Measurements from ENCODE around the gene AP3D1. TPM values are rescaled to one million over a fixed set of nuclear protein-coding genes. Genes with fewer than 3 reads are reported as not detected.
"Not testable (repeated sequence)": the region's sequence is repeated elsewhere in the genome, so short reads cannot be mapped to it uniquely, and the experiment has no call there.

AP3D1 gene
- total RNA-seq, 2 experiments from 2014 or later, result 60.5 to 64.2 TPM

GRCh38 chr19:2096034-2096479, 55.3 kb downstream of the AP3D1 start, which contains the start of gene MOB3A:
Gene MOB3A, minus strand, starts transcription at chr19:2096326. Its CDS starts 17,766 bp downstream, at chr19:2078560.
- intact Hi-C loops (cut with micrococcal nuclease), result loop anchor here (1.0 to 10.0 kb wide), 12 partner anchors 11 to 519 kb away; partner anchors contain the start of genes AP3D1, KLF16, PLEKHJ1 and SF3A2
- H3K4me1 Mint-ChIP-seq (ENCODE audit: low read depth), result peaks cover 38% of the 10 kb centered on the region
- peaks cover 5% of the 10 kb centered on the region for H3K36me3 Mint-ChIP-seq (ENCODE audit: low read depth)
- peak within 1 kb of the TSS; percentile 92 for H3K27ac Mint-ChIP-seq
- peak within 1 kb of the TSS; percentile 94 for H3K4me3 Mint-ChIP-seq
- H3K27me3 Mint-ChIP-seq (ENCODE audit: low read depth), result no peaks in the 10 kb centered on the region
- H3K9me3 Mint-ChIP-seq, result no peaks in the 10 kb centered on the region
- CTCF ChIA-PET, result interaction anchor here (0.7 to 2.1 kb wide), 3 partner anchors 14 to 56 kb away, joined by 3 to 7 read pairs (median 3); partner anchors contain the start of gene AP3D1
- peak; percentile 84 for DNase-seq

GRCh38 chr19:2091926-2092525, 59.3 kb downstream of the AP3D1 start:
- not testable (repeated sequence) for H3K27ac Mint-ChIP-seq; H3K27me3 Mint-ChIP-seq (ENCODE audit: low read depth); H3K9me3 Mint-ChIP-seq; H3K36me3 Mint-ChIP-seq (ENCODE audit: low read depth); DNase-seq; H3K4me3 Mint-ChIP-seq
- intact Hi-C loops (cut with micrococcal nuclease), result loop anchor here (10.0 kb wide), 1 partner anchor 523 kb away; no protein-coding TSS in a partner anchor
- H3K4me1 Mint-ChIP-seq (ENCODE audit: low read depth), result peaks cover 67% of the 10 kb centered on the region
- CTCF ChIA-PET, result interaction anchor here (0.7 to 1.5 kb wide), 2 partner anchors 8 to 97 kb away, joined by 4 to 8 read pairs; no protein-coding TSS in a partner anchor

DNA sequence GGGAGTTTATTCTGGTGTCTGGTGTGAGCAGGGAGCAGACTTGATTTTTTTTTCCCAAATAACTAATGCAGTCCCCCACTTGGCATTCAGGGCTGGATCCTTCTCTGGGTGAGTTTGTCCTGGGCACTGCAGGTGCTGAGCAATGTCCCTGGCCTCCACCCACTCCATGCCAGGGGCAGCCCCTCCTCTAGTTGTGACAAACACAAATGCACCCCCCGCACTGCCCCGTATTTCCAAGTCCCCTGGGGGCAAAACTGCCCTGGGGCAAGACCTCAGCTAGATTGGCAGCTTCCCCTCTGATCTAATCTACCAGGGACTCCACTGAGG, 61.7 kb downstream of the AP3D1 start:
- intact Hi-C loops (cut with micrococcal nuclease), result loop anchor here (10.0 kb wide), 1 partner anchor 525 kb away; no protein-coding TSS in a partner anchor
- DNase-seq, result no peak
- peak overlapping the region; percentile 85 for H3K27ac Mint-ChIP-seq
- peaks cover 73% of the 10 kb centered on the region for H3K4me1 Mint-ChIP-seq (ENCODE audit: low read depth)
- CTCF ChIA-PET, result no interaction called here
- H3K27me3 Mint-ChIP-seq (ENCODE audit: low read depth), result no peaks in the 10 kb centered on the region
- peak overlapping the region; percentile 43 for H3K4me3 Mint-ChIP-seq
- H3K9me3 Mint-ChIP-seq, result no peaks in the 10 kb centered on the region
- peaks cover 11% of the 10 kb centered on the region for H3K36me3 Mint-ChIP-seq (ENCODE audit: low read depth)

DNA sequence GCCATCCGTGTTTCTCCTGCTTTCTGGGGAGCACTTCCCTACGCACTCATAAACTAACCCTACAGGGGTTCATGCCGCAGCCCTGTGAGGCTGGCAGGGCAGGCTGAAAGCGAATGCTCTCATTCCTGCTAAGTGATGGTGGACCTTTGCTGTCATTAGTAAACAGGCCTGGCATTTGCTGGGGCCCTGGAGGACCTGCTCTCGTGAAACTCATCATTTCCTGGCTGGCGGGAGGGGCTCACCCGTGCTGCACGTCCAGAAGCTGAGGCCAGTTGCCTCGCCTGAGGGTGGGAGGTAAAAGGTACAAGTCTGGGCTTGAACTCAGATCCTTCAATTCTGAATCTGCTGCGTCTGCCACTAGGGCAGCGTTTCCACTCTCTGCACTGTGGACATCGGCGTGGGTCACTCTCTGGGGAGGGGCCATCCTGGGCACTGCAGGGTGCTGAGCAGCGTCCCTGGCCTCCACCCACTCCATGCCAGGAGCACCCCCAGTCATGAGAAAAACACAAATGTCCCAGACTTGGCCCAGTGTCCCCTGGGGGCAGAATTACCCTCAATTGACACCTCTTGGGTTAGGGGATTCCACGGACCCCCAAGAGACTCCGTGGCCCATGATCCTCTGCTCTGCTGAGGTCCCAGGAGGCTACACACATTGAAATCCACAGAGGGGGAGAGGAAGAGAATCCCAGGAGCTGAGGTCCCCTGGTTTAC, 62.2 kb downstream of the AP3D1 start:
- DNase-seq, result no peak
- no peaks in the 10 kb centered on the region for H3K9me3 Mint-ChIP-seq
- H3K4me3 Mint-ChIP-seq, result no peak overlapping the region
- peak overlapping the region; percentile 85 for H3K27ac Mint-ChIP-seq
- intact Hi-C loops (cut with micrococcal nuclease), result no loop called here
- no peaks in the 10 kb centered on the region for H3K27me3 Mint-ChIP-seq (ENCODE audit: low read depth)
- H3K4me1 Mint-ChIP-seq (ENCODE audit: low read depth), result peaks cover 68% of the 10 kb centered on the region
- H3K36me3 Mint-ChIP-seq (ENCODE audit: low read depth), result peaks cover 14% of the 10 kb centered on the region
- CTCF ChIA-PET, result no interaction called here

GRCh38 chr19:2087621-2088100, 63.7 kb downstream of the AP3D1 start:
- no peaks in the 10 kb centered on the region for H3K9me3 Mint-ChIP-seq
- H3K27ac Mint-ChIP-seq, result peak overlapping the region; percentile 78
- H3K36me3 Mint-ChIP-seq (ENCODE audit: low read depth), result peaks cover 28% of the 10 kb centered on the region
- DNase-seq, result no peak
- intact Hi-C loops (cut with micrococcal nuclease), result no loop called here
- CTCF ChIA-PET, result interaction anchor here (1.2 kb wide), 1 partner anchor 44 kb away, joined by 3 read pairs; no protein-coding TSS in a partner anchor
- H3K27me3 Mint-ChIP-seq (ENCODE audit: low read depth), result no peaks in the 10 kb centered on the region
- no peak overlapping the region for H3K4me3 Mint-ChIP-seq
- peaks cover 57% of the 10 kb centered on the region for H3K4me1 Mint-ChIP-seq (ENCODE audit: low read depth)

DNA sequence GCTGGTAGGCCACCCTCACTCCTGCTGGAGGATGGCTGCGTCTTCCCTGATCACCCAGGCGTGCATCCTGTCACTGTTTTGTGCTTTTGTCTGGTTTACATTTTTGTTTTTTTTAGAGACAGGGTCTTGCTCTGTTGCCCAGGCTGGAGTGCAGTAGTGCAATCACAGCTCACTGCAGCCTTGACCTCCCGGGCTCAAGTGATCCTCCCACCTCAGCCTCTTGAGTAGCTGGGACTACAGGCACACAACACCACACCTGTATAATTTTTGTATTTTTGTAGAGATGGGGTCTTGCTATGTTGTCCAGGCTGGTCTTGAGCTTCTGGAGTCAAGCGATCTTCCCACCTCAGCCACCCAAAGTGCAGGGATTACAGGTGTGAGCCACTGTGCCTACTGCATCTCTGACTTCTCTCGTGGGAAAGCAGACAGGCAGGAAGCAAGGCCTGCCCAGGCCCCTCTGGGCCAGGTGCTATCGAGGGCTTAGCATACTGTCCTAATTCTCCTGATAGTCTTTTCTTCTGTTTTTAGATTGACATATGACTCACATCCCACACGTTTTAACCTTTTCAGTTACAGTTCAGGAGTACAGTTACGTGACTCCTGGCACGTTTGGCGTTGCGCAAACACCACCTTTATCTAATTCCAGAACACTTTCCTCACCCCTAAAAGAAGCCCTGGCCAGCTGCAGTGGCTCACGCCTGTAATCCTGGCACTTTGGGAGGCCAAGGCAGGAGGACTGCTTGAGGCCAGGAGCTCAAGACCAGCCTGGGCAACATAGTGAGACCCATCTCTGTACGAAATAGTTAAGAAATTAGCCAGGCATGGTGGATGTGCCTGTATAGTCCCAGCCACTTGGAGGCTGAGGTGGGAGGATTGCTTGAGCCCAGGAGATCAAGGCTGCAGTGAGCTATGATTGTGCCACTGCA, 64.4 kb downstream of the AP3D1 start:
- intact Hi-C loops (cut with micrococcal nuclease); H3K9me3 Mint-ChIP-seq; H3K27me3 Mint-ChIP-seq (ENCODE audit: low read depth): not testable (repeated sequence)
- peak; percentile 52 for DNase-seq
- peak overlapping the region; percentile 78 for H3K27ac Mint-ChIP-seq
- H3K36me3 Mint-ChIP-seq (ENCODE audit: low read depth), result peaks cover 35% of the 10 kb centered on the region
- CTCF ChIA-PET, result interaction anchor here (1.2 kb wide), 1 partner anchor 43 kb away, joined by 3 read pairs; no protein-coding TSS in a partner anchor
- peak overlapping the region; percentile 54 for H3K4me3 Mint-ChIP-seq
- peaks cover 61% of the 10 kb centered on the region for H3K4me1 Mint-ChIP-seq (ENCODE audit: low read depth)

- intact Hi-C loops (cut with micrococcal nuclease), result loop anchor here (1.0 to 5.0 kb wide), 5 partner anchors 11 to 68 kb away; partner anchors contain the start of genes AP3D1, BTBD2, IZUMO4 and MKNK2
- peaks cover 65% of the 10 kb centered on the region for H3K4me1 Mint-ChIP-seq (ENCODE audit: low read depth)
- peak overlapping the region; percentile 93 for H3K4me3 Mint-ChIP-seq
- DNase-seq, result peak; percentile 97
- H3K9me3 Mint-ChIP-seq, result no peaks in the 10 kb centered on the region
- CTCF ChIA-PET, result interaction anchor here (0.6 to 1.8 kb wide), 3 partner anchors 18 to 1096 kb away, joined by 3 to 6 read pairs (median 3); no protein-coding TSS in a partner anchor
- peak overlapping the region; percentile 98 for H3K27ac Mint-ChIP-seq
- H3K36me3 Mint-ChIP-seq (ENCODE audit: low read depth), result peaks cover 48% of the 10 kb centered on the region
- no peaks in the 10 kb centered on the region for H3K27me3 Mint-ChIP-seq (ENCODE audit: low read depth)
These were observed 66.2 kb downstream of the AP3D1 start for GRCh38 chr19:2084993-2085720.

DNA sequence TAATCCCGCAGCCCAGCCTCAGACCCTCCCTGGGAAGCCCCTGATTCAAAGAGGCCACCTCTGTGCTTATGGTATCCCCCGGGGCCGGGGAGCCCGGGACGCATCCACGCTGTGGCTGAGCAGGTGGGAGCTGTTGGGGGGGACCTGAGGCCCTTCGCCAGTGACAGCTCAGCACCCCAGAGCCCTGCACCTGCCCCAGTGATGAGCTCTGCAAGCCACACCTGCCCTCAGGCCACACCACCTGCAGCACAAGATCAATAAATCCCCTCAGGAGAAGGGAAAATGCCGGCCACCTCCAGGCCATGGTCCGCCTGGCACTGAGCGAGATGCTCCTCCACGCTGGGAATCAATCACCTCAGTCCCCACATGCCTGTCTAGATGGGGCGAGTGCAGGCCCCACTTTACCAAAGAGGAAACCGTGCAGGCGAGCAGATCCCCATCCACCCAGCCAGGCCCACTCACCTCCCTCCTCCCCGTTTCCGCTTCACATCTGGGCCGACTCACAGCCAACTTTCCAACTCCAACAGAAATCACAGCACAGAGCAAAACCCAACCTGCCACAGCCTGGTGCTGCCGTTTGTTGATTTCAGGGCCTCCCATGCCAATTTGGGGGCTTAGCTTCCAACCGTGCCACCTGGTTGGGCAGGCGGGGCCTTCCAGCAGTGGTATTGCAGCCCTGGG, 68.1 kb downstream of the AP3D1 start:
- H3K4me3 Mint-ChIP-seq, result peak overlapping the region; percentile 93
- H3K9me3 Mint-ChIP-seq, result no peaks in the 10 kb centered on the region
- H3K4me1 Mint-ChIP-seq (ENCODE audit: low read depth), result peaks cover 61% of the 10 kb centered on the region
- H3K27me3 Mint-ChIP-seq (ENCODE audit: low read depth), result no peaks in the 10 kb centered on the region
- peaks cover 56% of the 10 kb centered on the region for H3K36me3 Mint-ChIP-seq (ENCODE audit: low read depth)
- H3K27ac Mint-ChIP-seq, result peak overlapping the region; percentile 98
- intact Hi-C loops (cut with micrococcal nuclease), result loop anchor here (5.0 kb wide), 1 partner anchor 66 kb away; the partner anchor contains the start of gene BTBD2
- CTCF ChIA-PET, result interaction anchor here (1.3 to 1.8 kb wide), 4 partner anchors 10 to 63 kb away, joined by 4 to 8 read pairs (median 6); partner anchors contain the start of gene MOB3A
- DNase-seq, result peak; percentile 86

DNA sequence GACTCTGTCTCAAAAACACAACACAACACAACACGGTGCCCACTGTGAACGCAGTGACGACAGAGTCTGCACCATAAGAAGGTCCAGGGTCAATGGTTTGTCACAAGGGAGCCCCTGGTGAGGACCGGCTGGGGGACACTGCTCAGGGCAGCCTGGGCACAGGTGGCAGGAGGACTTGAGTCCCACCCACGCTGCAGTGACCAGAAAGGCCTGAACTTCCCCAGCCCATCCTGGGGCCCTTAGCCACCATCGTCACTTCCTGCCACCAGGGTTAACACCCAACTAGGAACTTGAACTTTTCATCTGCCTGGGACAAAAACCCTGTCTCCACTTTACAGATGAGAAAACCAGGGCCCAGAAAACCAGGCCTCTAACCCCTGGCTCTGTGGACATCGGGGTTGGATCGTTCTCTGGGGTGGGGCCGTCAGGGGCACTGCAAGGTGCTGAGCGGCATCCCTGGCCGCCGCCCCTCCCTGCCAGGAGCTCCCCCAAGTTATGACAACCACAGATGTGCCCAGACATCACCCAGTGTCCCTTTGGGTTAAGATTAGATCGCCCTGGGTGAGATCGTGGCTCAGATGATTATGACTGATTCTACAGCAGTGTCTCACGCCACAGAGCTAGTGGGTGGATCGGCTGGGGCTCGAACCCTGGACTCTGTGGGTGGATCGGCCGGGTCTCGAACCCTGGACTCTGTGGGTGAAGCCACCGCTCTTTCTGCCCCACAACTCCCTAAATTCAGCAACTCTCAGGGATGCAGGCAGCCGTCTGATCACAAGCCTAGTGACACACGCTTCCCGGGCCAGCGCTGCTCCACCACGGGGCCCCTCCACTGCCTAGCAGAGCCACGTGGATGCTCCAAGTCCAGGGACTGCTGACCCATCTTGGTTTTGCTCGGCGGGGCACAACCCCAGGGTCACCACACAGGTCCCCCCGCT, 69.2 kb downstream of the AP3D1 start:
- peak overlapping the region; percentile 93 for H3K4me3 Mint-ChIP-seq
- H3K4me1 Mint-ChIP-seq (ENCODE audit: low read depth), result peaks cover 50% of the 10 kb centered on the region
- H3K27me3 Mint-ChIP-seq (ENCODE audit: low read depth), result no peaks in the 10 kb centered on the region
- H3K27ac Mint-ChIP-seq, result peak overlapping the region; percentile 98
- intact Hi-C loops (cut with micrococcal nuclease), result loop anchor here (5.0 kb wide), 1 partner anchor 65 kb away; the partner anchor contains the start of gene BTBD2
- H3K36me3 Mint-ChIP-seq (ENCODE audit: low read depth), result peaks cover 62% of the 10 kb centered on the region
- DNase-seq, result peak; percentile 79
- CTCF ChIA-PET, result interaction anchor here (1.2 to 1.7 kb wide), 3 partner anchors 12 to 62 kb away, joined by 6 to 7 read pairs (median 6); partner anchors contain the start of gene MOB3A
- no peaks in the 10 kb centered on the region for H3K9me3 Mint-ChIP-seq
